ENCODE measurements around the gene TNFAIP3.

Gene TNFAIP3

DNA sequence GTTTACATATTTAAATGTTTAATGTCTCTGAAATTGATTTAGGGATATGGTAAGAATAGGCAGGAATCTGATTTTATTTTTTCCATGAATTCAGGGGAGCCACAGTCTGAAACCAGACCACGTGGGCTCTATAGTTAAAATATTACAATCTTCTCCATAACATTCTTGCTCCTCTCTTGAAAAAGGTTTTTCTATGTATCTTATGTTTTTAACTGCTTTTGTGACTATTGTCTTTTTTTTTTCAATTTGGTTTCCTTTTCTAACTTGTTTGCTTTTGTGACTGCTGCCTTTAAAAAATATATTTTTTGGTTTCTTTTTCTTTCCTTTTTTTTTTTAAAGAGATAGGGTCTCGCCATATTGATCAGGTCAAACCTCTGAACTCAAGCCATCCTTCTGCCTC, 40.1 kb downstream of the TNFAIP3 start:
- H3K4me3 ChIP-seq (ENCODE audit: low read length): no peak overlapping the region
- DNase-seq (ENCODE audit: low read depth): no peak
- TF ChIP-seq, protein P1, sequence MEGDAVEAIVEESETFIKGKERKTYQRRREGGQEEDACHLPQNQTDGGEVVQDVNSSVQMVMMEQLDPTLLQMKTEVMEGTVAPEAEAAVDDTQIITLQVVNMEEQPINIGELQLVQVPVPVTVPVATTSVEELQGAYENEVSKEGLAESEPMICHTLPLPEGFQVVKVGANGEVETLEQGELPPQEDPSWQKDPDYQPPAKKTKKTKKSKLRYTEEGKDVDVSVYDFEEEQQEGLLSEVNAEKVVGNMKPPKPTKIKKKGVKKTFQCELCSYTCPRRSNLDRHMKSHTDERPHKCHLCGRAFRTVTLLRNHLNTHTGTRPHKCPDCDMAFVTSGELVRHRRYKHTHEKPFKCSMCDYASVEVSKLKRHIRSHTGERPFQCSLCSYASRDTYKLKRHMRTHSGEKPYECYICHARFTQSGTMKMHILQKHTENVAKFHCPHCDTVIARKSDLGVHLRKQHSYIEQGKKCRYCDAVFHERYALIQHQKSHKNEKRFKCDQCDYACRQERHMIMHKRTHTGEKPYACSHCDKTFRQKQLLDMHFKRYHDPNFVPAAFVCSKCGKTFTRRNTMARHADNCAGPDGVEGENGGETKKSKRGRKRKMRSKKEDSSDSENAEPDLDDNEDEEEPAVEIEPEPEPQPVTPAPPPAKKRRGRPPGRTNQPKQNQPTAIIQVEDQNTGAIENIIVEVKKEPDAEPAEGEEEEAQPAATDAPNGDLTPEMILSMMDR (IDR thresholded peaks at IDR 0.05; ENCODE audit: insufficient read depth, low read depth, low read length, missing control alignments): no peak

DNA sequence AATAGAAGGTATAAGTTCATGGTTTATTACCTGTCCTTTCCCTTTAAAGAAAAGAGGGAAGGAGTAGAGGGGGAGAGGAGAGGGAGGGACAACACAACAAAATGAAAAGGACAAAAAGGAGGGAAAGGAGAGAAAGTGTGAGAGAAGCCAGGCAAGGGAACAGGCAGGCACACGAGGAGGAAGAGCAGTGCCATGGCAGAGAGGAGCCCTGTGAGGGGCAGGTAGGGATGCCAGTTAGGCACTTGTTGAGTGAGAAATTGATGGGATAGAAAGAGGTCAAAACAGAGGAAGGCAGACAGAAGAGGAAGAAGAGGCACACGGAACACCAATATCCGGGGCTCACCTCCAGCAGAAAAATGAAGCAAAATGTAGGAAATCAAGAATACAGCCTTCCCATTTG, 42.5 kb downstream of the TNFAIP3 start:
- H3K4me3 ChIP-seq (ENCODE audit: low read length): no peak overlapping the region
- TF ChIP-seq, protein P1 (IDR thresholded peaks at IDR 0.05; ENCODE audit: insufficient read depth, low read depth, low read length, missing control alignments): no peak
- DNase-seq (ENCODE audit: low read depth): no peak

DNA sequence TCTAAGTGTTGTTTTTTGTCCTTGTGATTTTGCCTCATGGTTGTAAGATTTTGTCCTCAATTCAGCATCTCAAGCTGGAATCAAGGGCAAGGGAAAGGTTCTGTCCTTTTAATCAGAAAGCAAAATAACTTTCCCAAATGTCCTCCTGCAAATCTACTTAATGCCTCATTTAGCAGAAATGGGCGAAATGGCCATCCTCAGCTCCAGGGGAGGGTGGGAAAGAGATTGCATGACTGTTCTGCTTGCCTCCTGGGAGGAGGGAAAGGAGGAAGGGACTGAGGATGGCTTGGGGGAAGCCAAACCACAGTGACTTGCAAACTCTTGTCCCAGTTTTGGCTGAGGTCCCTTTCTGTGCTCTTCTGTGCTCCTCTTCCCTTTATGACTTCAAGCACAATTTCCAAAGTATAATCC, 43.4 kb downstream of the TNFAIP3 start:
- TF ChIP-seq, protein P1 (IDR thresholded peaks at IDR 0.05; ENCODE audit: insufficient read depth, low read depth, low read length, missing control alignments): no peak
- no peak for DNase-seq (ENCODE audit: low read depth)

DNA sequence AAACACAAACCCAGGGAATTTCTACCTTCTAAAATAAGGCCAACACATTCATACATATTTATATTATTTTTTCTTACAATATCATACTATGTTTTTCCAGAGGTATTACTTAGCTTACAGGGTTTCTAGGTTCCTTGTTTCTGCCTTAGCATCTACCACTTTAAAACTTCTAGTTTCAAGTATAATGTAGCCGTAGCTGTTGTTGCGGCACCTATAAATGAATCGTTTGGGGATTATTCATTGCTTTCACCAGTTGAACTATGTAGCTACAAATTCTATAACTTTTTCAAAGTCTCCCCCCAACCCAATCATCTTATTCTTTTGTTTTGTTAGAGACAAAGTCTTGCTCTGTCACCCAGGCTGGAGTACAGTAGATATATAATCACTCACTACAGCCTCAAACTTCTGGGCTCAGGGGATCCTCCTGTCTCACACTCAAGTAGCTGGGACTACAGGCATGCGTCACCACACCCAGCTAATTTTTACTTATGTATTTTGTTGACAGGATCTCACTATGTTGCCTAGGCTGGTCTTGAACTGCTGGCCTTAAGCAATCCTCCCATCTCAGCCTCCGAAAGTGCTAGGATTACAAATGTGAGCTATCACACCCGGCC, 43.9 kb downstream of the TNFAIP3 start:
- H3K4me3 ChIP-seq (ENCODE audit: low read length): no peak overlapping the region
- no peak for DNase-seq (ENCODE audit: low read depth)
- TF ChIP-seq, protein P1 (IDR thresholded peaks at IDR 0.05; ENCODE audit: insufficient read depth, low read depth, low read length, missing control alignments): no peak

More for the DNA sequence above, 43.4 kb downstream of the TNFAIP3 start:
- H3K4me3 ChIP-seq (ENCODE audit: low read length): no peak overlapping the region

DNA sequence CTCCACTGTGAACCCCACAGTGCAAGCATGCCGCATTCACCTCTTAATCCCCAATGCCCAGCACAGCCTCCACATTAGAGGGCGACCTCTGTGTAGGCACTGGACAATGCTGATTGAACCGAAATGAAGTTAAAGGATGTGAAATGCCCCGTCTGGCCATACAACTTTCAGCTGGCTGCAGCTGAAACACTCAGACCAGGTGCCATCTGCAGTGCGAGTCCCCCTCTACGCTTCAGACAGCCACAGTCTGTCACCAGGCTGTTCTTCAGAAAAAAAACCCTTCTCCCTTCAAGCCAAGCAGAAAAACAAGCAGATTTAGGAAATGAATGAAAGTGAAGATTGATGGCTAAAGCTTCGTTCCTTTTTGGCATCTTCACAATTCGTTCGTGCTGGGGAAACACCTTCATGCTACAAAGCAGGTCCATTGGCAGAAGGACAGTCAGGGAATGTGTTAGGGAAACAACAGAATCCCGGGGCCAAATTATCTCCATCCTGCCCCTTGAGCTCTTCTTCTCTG, 44.7 kb downstream of the TNFAIP3 start:
- no peak overlapping the region for H3K4me3 ChIP-seq (ENCODE audit: low read length)
- TF ChIP-seq, protein P1 (IDR thresholded peaks at IDR 0.05; ENCODE audit: insufficient read depth, low read depth, low read length, missing control alignments): no peak
- DNase-seq (ENCODE audit: low read depth): no peak

DNA sequence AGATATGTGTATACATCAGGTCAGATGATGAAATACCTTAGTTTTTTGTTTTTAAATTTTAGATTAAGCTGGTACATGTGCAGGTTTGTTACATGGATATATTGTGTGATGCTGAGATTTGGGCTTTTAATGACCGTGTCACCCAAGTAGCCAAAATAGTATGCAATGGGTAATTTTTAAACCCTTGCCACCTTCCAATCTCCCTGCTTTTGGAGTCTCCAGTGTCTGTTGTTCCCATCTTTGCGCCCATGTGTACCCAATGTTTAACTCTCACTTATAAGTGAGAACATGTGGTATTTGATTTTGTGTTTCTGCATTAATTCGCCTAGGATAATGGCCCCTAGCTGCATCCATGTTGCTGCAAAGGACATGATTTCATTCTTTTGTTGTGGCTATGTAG, 45.8 kb downstream of the TNFAIP3 start:
- no peak overlapping the region for H3K4me3 ChIP-seq (ENCODE audit: low read length)
- TF ChIP-seq, protein P1 (IDR thresholded peaks at IDR 0.05; ENCODE audit: insufficient read depth, low read depth, low read length, missing control alignments): no peak
- DNase-seq (ENCODE audit: low read depth): no peak

DNA sequence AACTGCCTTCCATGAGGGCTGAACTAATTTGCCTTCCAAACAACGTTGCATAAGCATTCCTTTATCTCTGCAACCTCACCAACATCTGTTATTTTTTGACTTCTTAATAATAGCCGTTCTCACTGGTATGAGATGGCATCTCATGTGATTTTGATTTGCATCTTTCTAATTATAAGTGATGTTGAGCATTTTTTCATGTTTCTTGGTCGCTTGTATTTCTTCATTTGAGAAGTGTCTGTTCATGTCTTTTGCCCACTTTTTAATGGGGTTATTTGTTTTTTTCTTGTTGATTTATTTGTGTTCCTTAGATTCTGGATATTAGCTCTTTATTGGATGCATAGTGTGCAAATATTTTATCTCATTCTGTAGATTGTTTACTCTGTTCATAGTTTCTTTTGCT, 46.4 kb downstream of the TNFAIP3 start:
- TF ChIP-seq, protein P1 (IDR thresholded peaks at IDR 0.05; ENCODE audit: insufficient read depth, low read depth, low read length, missing control alignments): no peak
- no peak for DNase-seq (ENCODE audit: low read depth)
- no peak overlapping the region for H3K4me3 ChIP-seq (ENCODE audit: low read length)
